K562 (cell line): ENCODE results near the gene ANK3. TPM values are rescaled to one million over a fixed set of nuclear protein-coding genes. Genes with fewer than 3 reads are reported as not detected.

Experiments
- ADNP ChIP-seq: fragments of 200-800 bp; sonication (Bioruptor generic); IDR thresholded peaks from 2 replicates; pipeline ENCODE4 v1.6.1; 2016; ENCODE audit warnings: missing genetic modification characterization, missing compliant biosample characterization
- C11orf30 ChIP-seq: fragments of 450-650 bp; IDR thresholded peaks from 2 replicates; pipeline ENCODE4 v1.6.1; 2016; ENCODE audit warnings: low read depth, mild to moderate bottlenecking
- CUX1 ChIP-seq: fragments of 200-800 bp; sonication (Bioruptor generic); IDR thresholded peaks from 2 replicates; pipeline ENCODE4 v1.6.1; 2016; ENCODE audit warnings: missing genetic modification characterization, missing compliant biosample characterization
- ETS1 ChIP-seq: conservative IDR thresholded peaks from 2 replicates; pipeline ENCODE4 v1.6.1; 2011; ENCODE audit warnings: low read depth, mild to moderate bottlenecking, low read length; ENCODE audit not compliant: control insufficient read depth
- ETS2 ChIP-seq: IDR thresholded peaks from 2 replicates; pipeline ENCODE4 v1.6.1; 2016; ENCODE audit warnings: borderline replicate concordance, missing genetic modification characterization, mild to moderate bottlenecking, moderate library complexity, missing compliant biosample characterization; ENCODE audit not compliant: poor library complexity, severe bottlenecking
- IFI16 ChIP-seq: fragments of 250-450 bp; sonication (Bioruptor Pico); IDR thresholded peaks from 2 replicates; pipeline ENCODE4 v2.1.2; 2022; ENCODE audit warnings: mild to moderate bottlenecking, inconsistent platforms
- MCM5 ChIP-seq: fragments of 450-650 bp; IDR thresholded peaks from 2 replicates; pipeline ENCODE4 v1.6.1; 2016; ENCODE audit warnings: low read depth
- MTA2 ChIP-seq: fragments of 450-650 bp; IDR thresholded peaks from 2 replicates; pipeline ENCODE4 v1.6.1; 2016; ENCODE audit warnings: low read depth
- MXD1 ChIP-seq: fragments of 250-450 bp; sonication (Bioruptor Pico); IDR thresholded peaks from 2 replicates; pipeline ENCODE4 v1.8.0; 2021; ENCODE audit warnings: borderline replicate concordance, mild to moderate bottlenecking, moderate library complexity; ENCODE audit not compliant: poor library complexity, severe bottlenecking
- PTTG1 ChIP-seq: fragments of 450-650 bp; IDR thresholded peaks from 2 replicates; pipeline ENCODE4 v1.6.1; 2016; ENCODE audit warnings: low read depth, mild to moderate bottlenecking, missing genetic modification characterization, missing compliant biosample characterization
- TGIF2 ChIP-seq: sonication (generic); formaldehyde crosslinking; IDR thresholded peaks from 2 replicates; pipeline ENCODE4 v1.8.1; 2022; ENCODE audit warnings: mild to moderate bottlenecking, missing genetic modification reagents, moderate library complexity
- U2AF2 ChIP-seq: fragments of 200-400 bp; formaldehyde crosslinking; optimal IDR thresholded peaks from 2 replicates; pipeline ENCODE3; 2017; ENCODE audit warnings: low read depth, mild to moderate bottlenecking, low read length
- ZNF239 ChIP-seq: fragments of 250-450 bp; sonication (Bioruptor Pico); IDR thresholded peaks from 2 replicates; pipeline ENCODE4 v1.4.0; 2020; ENCODE audit warnings: mild to moderate bottlenecking
- ZNF592 ChIP-seq: fragments of 450-650 bp; IDR thresholded peaks from 2 replicates; pipeline ENCODE4 v1.6.1; 2017; ENCODE audit warnings: antibody characterized with exemption, mild to moderate bottlenecking
- polyA plus RNA-seq, 8 experiments: library from polyadenylated mRNA; depleted of rRNA in 4 of 8; stranded (reverse) in 5 of 8; unstranded in 3 of 8; fragments of >200 nt; fragmentation: Nextera tagmentation in 2 of 8; fragmentation: Illumina TruSeq in 1 of 8; extraction: Ambion mirVana in 2 of 8; extraction: Trizol in 1 of 8; gene quantifications; 2 replicates each; pipeline versions ENCODE4 v1.2.1 to v1.2.3, GENCODE V29; 2011 to 2014; ENCODE audit warnings: inconsistent platforms in 1 of 8, missing spikeins in 1 of 8
- total RNA-seq, 7 experiments: library from RNA; depleted of rRNA in 6 of 7; stranded (reverse); fragments of >200 nt in 6 of 7; fragmentation: Illumina TruSeq in 2 of 7; extraction: Trizol in 2 of 7; gene quantifications; 2 replicates each; pipeline versions ENCODE4 v1.2.1 to v1.2.3, GENCODE V29; 2011 to 2021; ENCODE audit warnings: low replicate concordance in 1 of 7

The ANK3 gene
- total and polyA plus RNA-seq, 9 of the 15 experiments (the other 6 are each of a cell fraction or from before 2014, with no cell fraction given), result 10.0 to 32.3 (median 17.9) TPM

- TF ChIP-seq ADNP (peak; percentile 64; the same call in 1 of the 2 replicates), MXD1 (no peak), IFI16 (CRISPR knock-in tag) (no peak), ZNF592 (0 out of 2 replicates have a peak, but pooled peaks have one; percentile 43), ETS1 (no peak), PTTG1 (tag) (no peak), CUX1 (CRISPR knock-in tag) (no peak), U2AF2 (no peak), TGIF2 (CRISPR knock-in tag) (no peak), ETS2 (tag) (no peak), ZNF239 (CRISPR knock-in tag) (peak; percentile 72; the same call in 1 of the 2 replicates), MCM5 (no peak), MTA2 (peak; percentile 99), C11orf30 (peak; percentile 62)
Observed at GRCh38 chr10:60262647-60263126, 127.0 kb downstream of the ANK3 start (continued).
